Muscle of back (tissue), 11 donors: Measurements from ENCODE around the gene HEXD. TPM values are rescaled to one million over a fixed set of nuclear protein-coding genes. Genes with fewer than 3 reads are reported as not detected.

Experiments
- DNase-seq, 3 donors: peaks; one replicate each; pipeline versions ENCODE4 v3.0.0 to v3.0.0-alpha.2; 2013
- polyA plus RNA-seq, 10 donors: library from polyadenylated mRNA; unstranded; fragments of 120-200 nt; gene quantifications; one replicate each; pipeline ENCODE4 v1.2.1, GENCODE V29; 2013; ENCODE audit not compliant: insufficient read length in 10 of 10

Gene HEXD
- polyA plus RNA-seq, 10 donors = 17.0 to 29.4 (median 18.4) TPM

GRCh38 chr17:82414548-82415281 lies 3.4 kb upstream of the HEXD start:
- peak; percentile 71 to 91 (median 82) for DNase-seq

DNA sequence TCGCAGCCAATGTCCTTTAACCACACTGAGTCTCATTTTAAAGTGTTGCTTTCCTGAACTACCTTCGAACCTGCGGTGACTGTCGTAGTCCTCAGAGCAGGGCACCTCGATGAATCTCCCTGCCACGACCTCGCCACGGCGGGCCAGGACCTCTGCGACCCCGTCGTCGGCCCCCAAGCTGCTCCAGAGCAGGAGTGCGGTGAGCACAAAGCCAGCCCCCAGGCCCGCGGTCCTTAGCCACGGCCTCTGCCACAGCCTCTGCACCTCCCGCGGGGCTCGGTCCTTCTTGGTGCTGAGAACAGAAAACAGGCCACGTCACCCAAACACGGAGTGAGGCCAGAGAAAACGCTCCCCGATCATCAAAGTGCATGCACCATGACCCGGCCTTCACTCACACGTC lies 2.8 kb upstream of the HEXD start:
- DNase-seq = no peak

DNA sequence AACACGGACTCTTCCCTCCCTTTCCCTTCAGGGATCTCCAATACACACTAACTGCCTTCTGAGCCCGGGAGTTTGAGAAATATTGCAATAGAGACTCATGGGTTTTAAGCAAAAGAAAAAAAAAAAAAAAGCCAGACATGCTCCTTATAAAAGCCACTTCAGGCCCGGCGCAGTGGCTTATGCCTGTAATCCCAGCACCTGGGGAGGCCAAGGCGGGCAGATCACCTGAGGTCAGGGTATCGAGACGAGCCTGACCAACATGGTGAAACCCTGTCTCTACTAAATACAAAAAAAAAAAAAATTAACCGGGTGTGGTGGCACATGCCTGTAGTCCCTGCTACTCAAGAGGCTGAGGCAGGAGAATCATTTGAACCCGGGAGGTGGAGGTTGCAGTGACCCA lies 2.4 kb upstream of the HEXD start:
- DNase-seq = no peak

- no peak for DNase-seq
These were observed 1.9 kb upstream of the HEXD start for GRCh38 chr17:82416264-82416663.

DNA sequence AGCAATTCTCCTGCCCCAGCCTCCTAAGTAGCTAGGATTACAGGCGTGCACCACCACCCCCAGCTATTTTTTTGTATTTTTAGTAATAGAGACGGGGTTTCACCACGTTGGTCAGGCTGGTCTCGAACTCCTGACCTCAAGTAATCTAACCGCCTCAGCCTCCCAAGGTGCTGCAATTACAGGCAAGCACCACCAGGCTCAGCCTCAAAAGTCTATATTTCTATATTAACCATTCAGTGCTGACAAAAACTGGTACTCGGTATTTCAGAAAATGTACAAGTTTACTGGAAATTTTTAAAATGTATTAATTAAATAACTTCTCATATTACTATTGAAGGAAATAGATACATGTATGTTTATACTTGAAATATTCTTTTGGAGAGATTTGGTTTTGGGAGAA lies 1.4 kb upstream of the HEXD start:
- DNase-seq = no peak

DNA sequence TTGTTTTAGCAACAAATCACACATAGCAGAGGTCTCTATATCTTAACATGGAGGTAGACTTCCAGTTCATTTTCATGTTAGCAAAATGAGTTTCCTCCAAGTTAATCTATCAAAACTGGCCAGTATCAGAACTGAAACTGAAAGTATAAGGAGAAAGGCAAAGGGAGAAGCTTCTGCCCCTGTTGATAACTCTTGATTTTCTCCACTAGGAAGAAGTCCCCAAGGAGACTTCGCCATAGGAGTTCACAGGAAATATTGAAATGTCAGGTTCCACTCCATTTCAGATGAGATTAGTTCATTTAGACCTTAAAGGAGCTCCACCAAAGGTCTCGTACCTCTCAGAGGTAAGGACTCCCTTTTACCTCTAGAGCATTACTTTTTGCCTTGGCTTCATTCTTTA lies 1.4 kb downstream of the HEXD start:
- DNase-seq = no peak

DNA sequence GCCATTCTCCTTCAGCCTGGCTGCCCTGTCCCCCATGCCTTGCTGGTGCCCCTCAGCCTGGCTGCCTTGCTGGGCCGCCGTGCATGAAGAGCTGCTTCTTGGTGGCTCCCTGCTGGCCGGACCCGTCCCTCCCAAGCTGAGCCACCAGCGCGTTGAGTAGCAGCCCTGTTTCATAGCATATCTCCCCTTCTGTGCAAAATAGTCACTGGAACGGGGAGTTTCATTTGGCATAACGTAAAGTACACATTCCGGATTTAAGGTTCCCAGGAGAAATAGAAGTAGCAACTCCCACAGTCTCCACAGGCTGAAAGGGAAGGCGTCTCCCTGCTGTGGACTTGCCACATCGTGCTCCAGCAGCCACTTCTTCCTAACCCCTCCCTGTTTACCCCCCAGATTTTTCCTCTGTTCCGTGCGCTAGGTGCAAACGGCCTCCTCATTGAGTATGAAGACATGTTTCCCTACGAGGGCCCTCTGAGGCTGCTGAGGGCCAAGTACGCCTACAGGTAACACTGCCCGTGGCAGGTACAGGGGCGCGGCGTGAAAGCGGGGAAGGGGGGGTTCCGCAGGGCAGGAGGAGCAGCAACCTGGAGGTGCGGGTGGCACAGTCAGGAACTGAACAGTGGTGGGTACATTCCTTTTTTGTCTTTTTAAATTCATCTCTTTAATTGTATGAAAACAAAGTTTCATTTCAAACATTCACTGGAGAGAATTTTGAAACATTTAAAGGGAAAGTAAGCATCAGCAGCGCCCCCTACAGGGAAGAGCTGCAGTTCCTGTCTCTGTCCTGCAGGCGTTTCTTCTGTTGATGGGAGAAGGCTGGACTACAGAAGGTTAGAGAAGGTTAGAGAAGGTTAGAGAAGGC lies 6.1 kb downstream of the HEXD start:
- peak in 1 of 3 donors; percentile 46 for DNase-seq

DNA sequence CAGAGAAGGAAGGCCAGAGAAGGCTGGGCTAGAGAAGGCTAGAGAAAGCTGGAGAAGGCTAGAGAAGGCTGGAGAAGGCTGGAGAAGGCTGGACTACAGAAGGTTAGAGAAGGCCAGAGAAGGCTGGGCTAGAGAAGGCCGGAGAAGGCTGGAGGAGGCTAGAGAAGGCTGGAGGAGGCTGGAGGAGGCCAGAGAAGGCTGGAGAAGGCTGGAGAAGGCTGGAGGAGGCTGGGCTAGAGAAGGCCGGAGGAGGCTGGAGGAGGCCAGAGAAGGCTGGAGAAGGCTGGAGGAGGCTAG lies 6.7 kb downstream of the HEXD start:
- no peak for DNase-seq

- no peak for DNase-seq
These were observed 10.4 kb downstream of the HEXD start for GRCh38 chr17:82428546-82428945.

DNA sequence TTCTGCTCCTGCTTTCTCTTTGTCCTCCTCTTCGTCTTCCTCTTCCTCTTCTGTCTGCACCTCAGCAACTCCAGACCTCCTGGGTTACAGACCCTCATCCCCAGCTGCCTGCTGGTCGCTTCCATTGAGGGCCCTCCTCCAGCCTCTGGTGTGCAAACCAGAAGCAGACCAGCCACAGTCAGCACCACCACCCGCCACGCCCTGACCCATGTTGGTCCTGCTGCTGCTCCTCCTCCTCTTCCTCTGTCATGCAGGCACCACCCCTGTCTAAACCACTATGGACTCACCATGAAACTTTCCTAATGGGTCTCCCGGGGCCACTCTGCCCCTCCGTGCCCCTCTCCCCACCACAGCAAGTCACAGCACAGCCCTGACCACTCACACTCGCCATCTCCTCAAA lies 11.7 kb downstream of the HEXD start:
- DNase-seq = no peak

DNA sequence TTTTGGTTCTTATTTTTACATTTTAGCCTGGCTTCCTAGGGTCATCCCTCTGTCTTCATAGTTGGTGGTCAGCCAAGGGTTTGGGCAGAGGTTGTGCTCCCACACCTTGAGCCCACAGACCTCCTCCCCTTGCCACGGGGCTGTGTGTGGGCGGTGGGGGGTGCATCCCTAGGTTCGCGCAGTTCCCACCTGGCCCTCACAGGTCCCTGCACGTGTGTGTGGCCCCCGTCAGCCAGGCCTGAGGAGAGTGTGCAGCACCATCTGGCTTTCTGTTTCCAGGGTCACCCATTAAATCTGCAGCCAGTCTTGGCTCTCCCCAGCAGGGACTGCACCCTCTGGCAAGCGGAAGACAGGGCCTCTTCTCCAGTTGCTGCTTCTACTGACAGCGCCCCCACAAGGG lies 13.9 kb downstream of the HEXD start:
- no peak for DNase-seq

DNA sequence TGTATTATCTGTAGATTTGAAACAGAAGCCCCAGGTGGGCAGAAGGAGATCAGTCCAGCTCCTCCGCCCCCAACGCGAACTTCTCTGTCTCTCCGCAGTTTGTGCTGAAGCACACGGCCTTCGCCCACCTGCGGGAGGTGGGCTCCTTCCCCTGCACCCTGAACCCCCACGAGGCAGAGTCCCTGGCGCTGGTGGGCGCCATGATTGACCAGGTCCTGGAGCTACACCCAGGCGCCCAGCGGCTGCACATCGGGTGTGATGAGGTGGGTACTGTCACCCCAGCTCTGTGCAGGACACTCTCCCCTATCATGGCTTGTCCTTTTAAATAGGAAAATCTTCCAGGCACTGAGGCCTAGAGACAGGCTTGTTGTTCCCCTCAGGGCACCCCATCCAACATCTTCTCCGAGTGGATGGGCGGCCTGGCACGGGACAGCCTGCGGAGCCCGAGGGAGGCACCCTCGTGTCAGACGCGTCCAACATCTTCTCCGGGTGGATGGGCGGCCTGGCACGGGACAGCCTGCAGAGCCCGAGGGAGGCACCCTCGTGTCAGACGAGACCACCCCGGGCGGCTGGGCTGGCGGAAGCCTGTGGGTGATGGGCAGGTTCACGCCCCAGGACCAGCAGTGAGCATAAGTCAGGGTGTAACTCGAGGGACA lies 15.5 kb downstream of the HEXD start:
- no peak for DNase-seq

GRCh38 chr17:82434216-82434565 lies 16.0 kb downstream of the HEXD start:
- no peak for DNase-seq

DNA sequence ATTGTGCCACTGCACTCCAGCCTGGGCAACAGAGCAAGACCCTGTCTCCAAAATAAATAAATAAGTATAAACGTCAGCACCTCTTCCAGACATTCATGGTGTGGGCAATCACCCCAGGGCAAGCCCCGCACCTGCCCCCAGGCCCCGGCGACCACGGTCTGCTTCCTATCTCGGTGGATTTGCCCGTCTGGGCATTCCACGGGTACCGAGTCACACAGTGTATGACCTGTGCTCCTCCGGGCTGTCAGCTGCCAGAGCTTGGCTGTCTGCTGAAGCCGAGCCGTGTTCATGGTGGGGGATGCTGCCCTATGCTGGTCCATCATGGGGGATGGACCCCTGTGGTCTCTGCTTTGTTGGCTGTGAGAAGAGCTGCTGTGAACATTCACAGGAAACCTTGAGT lies 17.0 kb downstream of the HEXD start:
- DNase-seq = no peak

DNA sequence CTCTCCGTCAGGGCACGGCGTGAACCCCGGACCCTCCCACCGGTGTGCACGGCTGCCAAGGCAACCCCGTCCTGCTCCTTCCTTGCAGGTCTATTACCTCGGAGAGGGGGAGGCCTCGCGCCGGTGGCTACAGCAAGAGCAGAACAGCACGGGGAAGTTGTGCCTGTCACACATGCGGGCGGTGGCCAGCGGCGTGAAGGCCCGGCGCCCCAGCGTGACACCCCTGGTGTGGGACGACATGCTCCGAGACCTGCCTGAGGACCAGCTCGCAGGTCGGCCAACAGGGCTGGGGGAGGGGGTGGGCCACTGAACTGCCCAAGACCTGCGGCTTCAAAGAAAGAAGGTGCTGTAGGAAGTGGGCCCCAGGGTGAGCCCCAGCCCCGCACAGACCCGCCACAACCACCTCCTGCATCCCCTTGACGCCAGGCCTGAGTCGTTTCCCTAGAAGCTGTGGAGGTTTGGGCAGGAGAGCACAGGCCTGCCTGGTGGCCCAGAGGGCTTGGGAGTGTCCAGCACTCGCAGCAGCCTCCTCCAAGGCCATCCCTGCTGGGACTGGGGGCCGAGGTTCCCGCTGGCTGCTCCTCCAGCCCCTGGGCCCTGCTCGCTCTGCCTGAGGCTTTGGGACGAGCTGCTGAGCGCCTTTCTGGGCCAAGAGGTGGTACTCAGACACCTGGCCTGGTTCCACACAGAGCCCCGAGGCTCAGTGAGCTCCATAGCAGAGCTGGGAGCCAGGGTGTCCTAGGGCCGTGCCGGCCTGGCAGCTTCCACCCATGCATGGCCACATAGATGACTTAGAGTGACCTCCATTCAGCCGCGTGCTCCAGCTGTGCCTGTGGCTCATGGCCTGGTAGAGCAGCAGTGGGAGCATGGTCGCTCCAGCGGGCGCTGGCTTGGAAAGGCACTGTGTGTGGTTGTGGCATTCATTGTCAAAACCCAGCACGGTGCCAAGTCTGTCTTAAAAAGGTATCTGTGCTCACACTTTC lies 17.7 kb downstream of the HEXD start:
- no peak for DNase-seq

DNA sequence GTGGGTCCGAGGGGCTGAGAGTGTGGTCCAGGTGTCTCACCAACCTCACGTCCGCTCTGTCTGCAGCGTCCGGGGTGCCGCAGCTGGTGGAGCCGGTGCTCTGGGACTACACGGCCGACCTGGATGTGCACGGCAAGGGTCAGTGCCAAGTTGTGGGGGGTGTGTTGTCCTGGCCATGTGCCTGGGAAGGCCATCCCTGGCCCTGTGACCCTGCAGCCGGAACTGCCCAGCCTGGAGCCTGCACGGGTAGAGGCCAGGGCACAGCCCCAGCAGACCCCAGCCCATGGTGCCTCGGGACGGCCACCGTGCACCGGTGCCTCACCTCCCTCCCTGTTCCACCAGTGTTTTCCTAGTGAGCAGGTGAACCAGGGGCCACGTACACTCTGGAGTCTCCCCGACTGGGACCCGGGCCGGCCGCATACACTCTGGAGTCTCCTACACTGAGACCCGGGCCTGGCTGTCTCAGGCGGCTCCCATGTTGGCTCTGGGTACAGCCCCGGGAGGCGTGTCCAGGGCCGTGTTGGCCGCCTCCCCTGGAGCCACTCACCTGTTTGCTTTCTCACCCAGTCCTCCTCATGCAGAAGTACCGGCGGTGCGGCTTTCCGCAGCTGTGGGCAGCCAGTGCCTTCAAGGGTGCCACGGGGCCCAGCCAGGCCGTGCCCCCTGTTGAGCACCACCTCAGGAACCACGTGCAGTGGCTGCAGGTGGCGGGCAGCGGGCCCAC lies 18.6 kb downstream of the HEXD start:
- no peak for DNase-seq

DNA sequence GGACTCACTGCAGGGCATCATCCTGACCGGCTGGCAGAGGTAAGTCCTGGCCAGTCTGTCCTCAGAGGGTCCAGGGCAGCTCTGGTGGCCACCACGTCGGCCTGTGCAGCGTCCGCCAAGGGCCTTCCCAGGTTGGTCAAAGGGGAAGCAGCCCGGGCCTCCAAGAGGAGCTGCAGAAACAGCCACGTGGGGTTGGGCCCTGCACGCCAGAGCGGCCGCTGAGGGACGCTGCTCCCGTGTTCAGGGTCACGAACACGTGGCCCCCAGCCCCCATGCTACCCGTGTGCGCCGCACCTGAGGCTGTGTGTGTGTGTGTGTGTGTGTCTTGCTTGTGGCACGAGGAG lies 19.1 kb downstream of the HEXD start:
- no peak for DNase-seq

GRCh38 chr17:82438401-82439193 lies 20.4 kb downstream of the HEXD start:
- DNase-seq = no peak

GRCh38 chr17:82439194-82439828 lies 21.2 kb downstream of the HEXD start:
- DNase-seq = no peak

DNA sequence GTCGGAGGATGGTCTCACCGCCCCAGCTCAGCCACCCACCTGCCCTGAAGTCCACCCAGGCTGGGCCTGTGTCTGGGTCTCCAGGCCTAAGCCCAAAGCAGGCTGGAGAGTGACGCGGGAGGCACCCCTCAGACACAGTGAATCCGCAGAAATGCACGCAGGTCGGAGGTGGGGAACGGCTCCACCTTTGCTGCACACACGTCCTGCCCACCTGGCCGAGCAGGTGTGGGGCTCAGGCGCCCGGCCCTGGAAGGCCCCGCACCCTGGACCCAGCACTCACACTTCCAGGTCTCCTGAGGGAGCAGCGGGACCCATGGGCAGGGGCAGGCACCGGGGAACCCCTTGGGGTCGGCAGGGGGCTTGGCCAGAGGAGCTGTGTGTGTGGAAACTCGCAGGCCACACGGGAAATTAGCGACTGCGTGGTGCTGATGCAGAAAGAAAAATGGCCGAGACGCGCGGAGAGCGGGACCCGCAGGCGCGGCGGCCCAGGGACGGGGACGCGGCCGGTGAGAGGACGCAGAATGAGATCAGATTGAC lies 21.8 kb downstream of the HEXD start:
- no peak for DNase-seq
